MM.1S (cell line): ENCODE measurements around the gene RRH.
A peak's percentile ranks its signal among the peaks of the same experiment; 100 is the strongest.

Experiments used
- DNase-seq: peaks from one replicate; pipeline ENCODE4 v3.0.0-alpha.2; 2015
- H2AFZ ChIP-seq: fragments of 300-600 bp; sonication (generic); 2 replicates; pipeline ENCODE4 v1.6.0; 2016; ENCODE audit warnings: antibody characterized with exemption, low read length
- H3F3A ChIP-seq: fragments of 300-600 bp; sonication (generic); 2 replicates; pipeline ENCODE4 v1.6.1; 2016; ENCODE audit warnings: mild to moderate bottlenecking, antibody characterized with exemption, low read length, moderate library complexity, mixed read lengths; ENCODE audit not compliant: insufficient read depth
- H3K27ac ChIP-seq: fragments of 300-600 bp; sonication (generic); 2 replicates; pipeline ENCODE4 v1.5.1; 2016; ENCODE audit warnings: mild to moderate bottlenecking, low read length
- H3K27me3 ChIP-seq: fragments of 300-600 bp; sonication (generic); replicated peaks from 2 replicates; pipeline ENCODE4 v1.6.0; 2016; ENCODE audit warnings: low read length; ENCODE audit not compliant: insufficient read depth
- H3K36me3 ChIP-seq: fragments of 300-600 bp; sonication (generic); replicated peaks from 2 replicates; pipeline ENCODE4 v1.6.1; 2016; ENCODE audit warnings: mild to moderate bottlenecking, low read length, mixed read lengths; ENCODE audit not compliant: insufficient read depth
- H3K4me1 ChIP-seq: fragments of 300-600 bp; sonication (generic); 2 replicates; pipeline ENCODE4 v1.6.1; 2016; ENCODE audit warnings: low read length, mixed read lengths
- H3K4me2 ChIP-seq: fragments of 300-600 bp; sonication (generic); 2 replicates; pipeline ENCODE4 v1.6.0; 2016; ENCODE audit warnings: low read depth, low read length
- H3K4me3 ChIP-seq: fragments of 300-600 bp; sonication (generic); 2 replicates; pipeline ENCODE4 v1.5.1; 2016; ENCODE audit warnings: low read length, mixed read lengths
- H3K79me2 ChIP-seq: fragments of 300-600 bp; sonication (generic); 2 replicates; pipeline ENCODE4 v1.6.1; 2016; ENCODE audit warnings: mixed run types, low read length, mixed read lengths
- H3K9ac ChIP-seq: fragments of 300-600 bp; sonication (generic); 2 replicates; pipeline ENCODE4 v1.6.1; 2016; ENCODE audit warnings: low read length, mixed read lengths
- H3K9me2 ChIP-seq: fragments of 300-600 bp; sonication (generic); replicated peaks from 2 replicates; pipeline ENCODE4 v1.6.1; 2016; ENCODE audit warnings: mild to moderate bottlenecking, low read length, mixed read lengths; ENCODE audit not compliant: insufficient read depth
- H3K9me3 ChIP-seq: fragments of 300-600 bp; sonication (generic); replicated peaks from 2 replicates; pipeline ENCODE4 v1.6.1; 2016; ENCODE audit warnings: mild to moderate bottlenecking, low read length, mixed read lengths; ENCODE audit not compliant: insufficient read depth
- H4K20me1 ChIP-seq: fragments of 300-600 bp; sonication (generic); 2 replicates; pipeline ENCODE4 v1.6.1; 2016; ENCODE audit warnings: mild to moderate bottlenecking, low read length, moderate library complexity, mixed read lengths; ENCODE audit not compliant: insufficient read depth
- CTCF ChIP-seq: fragments of 300-600 bp; sonication (generic); IDR thresholded peaks from 2 replicates; pipeline ENCODE4 v1.5.1; 2016; ENCODE audit warnings: antibody characterized with exemption, low read length, mixed read lengths
- EZH2 ChIP-seq: fragments of 300-600 bp; sonication (generic); optimal IDR thresholded peaks from 2 replicates; pipeline ENCODE3; 2017; ENCODE audit warnings: low read depth, mild to moderate bottlenecking, antibody characterized with exemption, low read length, mixed read lengths
- EZH2phosphoT487 ChIP-seq: fragments of 300-600 bp; sonication (generic); IDR thresholded peaks from 2 replicates; pipeline ENCODE4 v1.6.1; 2018; ENCODE audit warnings: antibody characterized with exemption, low read length

Gene RRH

GRCh38 chr4:109821185-109821584 lies 6.6 kb upstream of the RRH start:
- Histone ChIP-seq H3K36me3 (peaks cover 8% of the 10 kb centered on the region; the same call in 1 of the 2 replicates), H3K9me3 (no peaks in the 10 kb centered on the region), H3K79me2 (peaks cover 33% of the 10 kb centered on the region), H3K4me1 (0 out of 2 replicates have a peak, but pooled peaks cover 8% of the 10 kb centered on the region), H3K27ac (no peak overlapping the region), H4K20me1 (no peaks in the 10 kb centered on the region), H3F3A (no peaks in the 10 kb centered on the region; the same call in 1 of the 2 replicates), H3K9me2 (no peaks in the 10 kb centered on the region), H3K27me3 (no peaks in the 10 kb centered on the region), H3K4me3 (no peak overlapping the region), H3K4me2 (no peak overlapping the region), H3K9ac (no peak overlapping the region), H2AFZ (no peak overlapping the region)
- DNase-seq: no peak
- TF ChIP-seq EZH2phosphoT487 (no peak), CTCF (no peak), EZH2 (no peak)

- H3K9ac ChIP-seq: no peak overlapping the region
- no peaks in the 10 kb centered on the region for H3F3A ChIP-seq
- no peak for TF ChIP-seq EZH2phosphoT487
- TF ChIP-seq CTCF: peak; percentile 47
- H3K4me1 ChIP-seq: no peaks in the 10 kb centered on the region
- H3K9me3 ChIP-seq: no peaks in the 10 kb centered on the region
- no peaks in the 10 kb centered on the region for H3K79me2 ChIP-seq
- no peak overlapping the region for H3K4me3 ChIP-seq
- H3K27ac ChIP-seq: no peak overlapping the region
- DNase-seq: peak; percentile 35
- no peaks in the 10 kb centered on the region for H4K20me1 ChIP-seq
- no peaks in the 10 kb centered on the region for H3K27me3 ChIP-seq
- H3K4me2 ChIP-seq: no peak overlapping the region
- H3K9me2 ChIP-seq: no peaks in the 10 kb centered on the region
- no peak overlapping the region for H2AFZ ChIP-seq
- peaks cover 3% of the 10 kb centered on the region; the same call in 1 of the 2 replicates for H3K36me3 ChIP-seq
Observed at GRCh38 chr4:109826719-109827118, 1.1 kb upstream of the RRH start.

- Histone ChIP-seq H3K9me3 (no peaks in the 10 kb centered on the region), H3K4me1 (no peaks in the 10 kb centered on the region), H4K20me1 (no peaks in the 10 kb centered on the region), H3K4me3 (no peak overlapping the region), H3K79me2 (no peaks in the 10 kb centered on the region), H3F3A (no peaks in the 10 kb centered on the region), H3K27ac (no peak overlapping the region), H3K9me2 (no peaks in the 10 kb centered on the region), H3K27me3 (no peaks in the 10 kb centered on the region), H3K36me3 (no peaks in the 10 kb centered on the region), H3K9ac (no peak overlapping the region), H2AFZ (no peak overlapping the region), H3K4me2 (no peak overlapping the region)
- no peak for DNase-seq
- TF ChIP-seq EZH2 (no peak), EZH2phosphoT487 (no peak), CTCF (no peak)
Observed at GRCh38 chr4:109833756-109834155, 6.0 kb downstream of the RRH start.
